K562 (cell line): Measurements from ENCODE around the gene IL27RA. TPM values are rescaled to one million over a fixed set of nuclear protein-coding genes. Genes with fewer than 3 reads are reported as not detected.
"Not testable (repeated sequence)": the region's sequence is repeated elsewhere in the genome, so short reads cannot be mapped to it uniquely, and the experiment has no call there.

Experiments used
- ATAC-seq: fragments of 200-7000 bp; cut with Tn5 transposase; 3 replicates; pipeline ENCODE4 v1.9.1; 2020; ENCODE audit warnings: moderate library complexity
- BruUV-seq: library from RNA; stranded (reverse); fragments of 400-500 nt; replicated peaks from 2 replicates; lab custom pipeline; 2021; lab: Mats Ljungman, UMichigan
- CTCF ChIA-PET: fragments of 300-600 bp; formaldehyde crosslinking; extraction: SDS; loops from one replicate; lab custom pipeline; 2021; ENCODE audit warnings: low intra/inter-chr PET ratio; lab: Yijun Ruan, JAX
- POLR2A ChIA-PET: fragments of 300-600, 350-650 bp; sonication (Branson Sonifier 250); formaldehyde crosslinking; extraction: SDS; loops from one replicate; lab custom pipeline; 2021; ENCODE audit warnings: antibody characterized with exemption, inconsistent platforms; lab: Yijun Ruan, JAX
- DNase-seq, 4 experiments: peaks; one replicate each; pipeline versions ENCODE4 v3.0.0 to v3.0.0-alpha.2; 2011 to 2018; ENCODE audit warnings: low spot score in 3 of 4, mixed read lengths in 3 of 4; ENCODE audit errors: extremely low read depth in 1 of 4
- FAIRE-seq: peaks from 2 replicates; lab custom pipeline; 2011; peaks lifted over from hg19 to GRCh38; lab: Jason Lieb, UNC
- H2AFZ ChIP-seq: 2 replicates; pipeline ENCODE4 v1.6.0; 2011; ENCODE audit warnings: low read depth, low read length, control low read depth, inconsistent platforms
- H3K27ac ChIP-seq: fragments of 200-600 bp; 3 replicates; pipeline ENCODE4 v1.8.0; 2011; ENCODE audit warnings: low read depth, mild to moderate bottlenecking, control low read depth, inconsistent platforms, low read length, moderate library complexity, mixed read lengths; ENCODE audit errors: extremely low read depth
- H3K27me3 ChIP-seq, 2 experiments: fragments of 300-600 bp in 1 of 2; 2 replicates in 1 of 2; 3 replicates in 1 of 2; pipeline versions ENCODE4 v1.6.0 to v1.8.0; 2011; ENCODE audit warnings: inconsistent platforms in 2 of 2, low read length in 2 of 2, mild to moderate bottlenecking in 1 of 2, mixed read lengths in 1 of 2, moderate library complexity in 1 of 2; ENCODE audit not compliant: control insufficient read depth in 2 of 2, insufficient read depth in 2 of 2
- H3K36me3 ChIP-seq: fragments of 300-600 bp; 3 replicates; pipeline ENCODE4 v1.8.0; 2011; ENCODE audit warnings: mild to moderate bottlenecking, low read length, inconsistent platforms; ENCODE audit not compliant: control insufficient read depth, insufficient read depth
- H3K4me1 ChIP-seq, 2 experiments: fragments of 200-600 bp in 1 of 2; replicated peaks in 1 of 2; 2 replicates in 1 of 2; 3 replicates in 1 of 2; pipeline versions ENCODE4 v1.5.1 to v1.8.0; 2011; ENCODE audit warnings: inconsistent platforms in 2 of 2, low read length in 2 of 2, mild to moderate bottlenecking in 1 of 2, mixed read lengths in 1 of 2, moderate library complexity in 1 of 2; ENCODE audit not compliant: control insufficient read depth in 2 of 2, insufficient read depth in 2 of 2
- H3K4me2 ChIP-seq: 2 replicates; pipeline ENCODE4 v1.6.1; 2011; ENCODE audit warnings: low read length, control low read depth, inconsistent platforms, mixed read lengths; ENCODE audit not compliant: insufficient read depth
- H3K4me3 ChIP-seq: fragments of 200-600 bp; sonication (generic), shearing (Covaris generic); 2 replicates; pipeline ENCODE4 v1.5.1; 2016; ENCODE audit warnings: control low read depth, inconsistent platforms
- H3K79me2 ChIP-seq: fragments of 200-600 bp; 3 replicates; pipeline ENCODE4 v1.8.0; 2011; ENCODE audit warnings: low read length, inconsistent platforms; ENCODE audit not compliant: control insufficient read depth, insufficient read depth
- H3K9ac ChIP-seq, 2 experiments: 2 replicates each; pipeline versions ENCODE4 v1.6.0 to v1.6.1; 2011; ENCODE audit warnings: low read depth in 2 of 2, low read length in 2 of 2, control low read depth in 1 of 2, inconsistent platforms in 1 of 2, mild to moderate bottlenecking in 1 of 2, mixed read lengths in 1 of 2; ENCODE audit not compliant: insufficient read depth in 1 of 2
- H3K9me1 ChIP-seq: one replicate; pipeline ENCODE4 v1.6.0; 2011; ENCODE audit warnings: inconsistent platforms, mild to moderate bottlenecking, low read length, moderate library complexity; ENCODE audit not compliant: control insufficient read depth, insufficient read depth
- H3K9me3 ChIP-seq: replicated peaks from 2 replicates; pipeline ENCODE4 v1.5.1; 2011; ENCODE audit warnings: low read depth, low read length, inconsistent platforms; ENCODE audit not compliant: control insufficient read depth, insufficient read depth
- H4K20me1 ChIP-seq: replicated peaks from 2 replicates; pipeline ENCODE4 v1.6.1; 2011; ENCODE audit warnings: low read length, inconsistent platforms, mixed read lengths; ENCODE audit not compliant: control insufficient read depth, insufficient read depth
- BCOR ChIP-seq: fragments of 450-650 bp; IDR thresholded peaks from 2 replicates; pipeline ENCODE4 v1.6.1; 2016
- GATAD2A ChIP-seq: fragments of 450-650 bp; IDR thresholded peaks from 2 replicates; pipeline ENCODE4 v1.6.1; 2017
- RAD21 ChIP-seq, 2 experiments: fragments of 250-450 bp in 1 of 2; fragments of 450-650 bp in 1 of 2; sonication (Bioruptor Pico) in 1 of 2; formaldehyde crosslinking in 1 of 2; IDR thresholded peaks in 1 of 2; conservative IDR thresholded peaks in 1 of 2; 2 replicates each; pipeline versions ENCODE4 v1.4.0 to v1.8.0; 2020 to 2022; ENCODE audit warnings: mild to moderate bottlenecking in 2 of 2, moderate library complexity in 1 of 2
- SMARCA4 ChIP-seq: fragments of 450-650 bp; IDR thresholded peaks from 2 replicates; pipeline ENCODE4 v1.6.1; 2016
- ZEB2 ChIP-seq: fragments of 450-650 bp; IDR thresholded peaks from 2 replicates; pipeline ENCODE4 v1.6.1; 2016
- ZNF384 ChIP-seq: IDR thresholded peaks from 2 replicates; pipeline ENCODE4 v1.6.1; 2012; ENCODE audit warnings: low read depth, low read length, improper control_type of control experiment
- WGBS: fragments of 100-300 bp; shearing (Covaris generic); methylation state at CpG from one replicate; pipeline ENCODE4 v1.1.6; 2016; ENCODE audit warnings: low coverage, mixed read lengths; ENCODE audit not compliant: insufficient coverage; ENCODE audit errors: missing lambda C conversion rate; 5-methylcytosine and 5-hydroxymethylcytosine counted together
- in situ Hi-C: fragments of 300-500 bp; cut with MboI; formaldehyde crosslinking; loops from 4 replicates; pipeline ENCODE4 v1.15.0; 2018; ENCODE audit warnings: inconsistent platforms, mixed read lengths
- intact Hi-C: fragments of 100-400 bp; cut with micrococcal nuclease; formaldehyde crosslinking; loops from 2 replicates; pipeline ENCODE4 v1.14.2; 2022
- polyA plus RNA-seq, 8 experiments: library from polyadenylated mRNA; depleted of rRNA in 4 of 8; stranded (reverse) in 5 of 8; unstranded in 3 of 8; fragments of >200 nt; fragmentation: Nextera tagmentation in 2 of 8; fragmentation: Illumina TruSeq in 1 of 8; extraction: Ambion mirVana in 2 of 8; extraction: Trizol in 1 of 8; gene quantifications; 2 replicates each; pipeline versions ENCODE4 v1.2.1 to v1.2.3, GENCODE V29; 2011 to 2014; ENCODE audit warnings: inconsistent platforms in 1 of 8, missing spikeins in 1 of 8
- total RNA-seq, 7 experiments: library from RNA; depleted of rRNA in 6 of 7; stranded (reverse); fragments of >200 nt in 6 of 7; fragmentation: Illumina TruSeq in 2 of 7; extraction: Trizol in 2 of 7; gene quantifications; 2 replicates each; pipeline versions ENCODE4 v1.2.1 to v1.2.3, GENCODE V29; 2011 to 2021; ENCODE audit warnings: low replicate concordance in 1 of 7
- TF ChIP-seq, protein P1 (sequence below), 2 experiments: fragments of 450-650 bp; IDR thresholded peaks; 2 replicates each; pipeline ENCODE4 v1.6.1; 2016
- TF ChIP-seq, protein P2 (sequence below), 3 experiments: IDR thresholded peaks in 2 of 3; conservative IDR thresholded peaks in 1 of 3; 2 replicates each; pipeline ENCODE4 v1.5.1; 2011 to 2012; ENCODE audit warnings: low read length in 3 of 3, mild to moderate bottlenecking in 3 of 3, control low read depth in 2 of 3, improper control_type of control experiment in 1 of 3, inconsistent platforms in 1 of 3, low read depth in 1 of 3, mixed read lengths in 1 of 3, moderate library complexity in 1 of 3; ENCODE audit not compliant: insufficient read depth in 2 of 3
- TF ChIP-seq, protein P3 (sequence below): fragments of 450-650 bp; IDR thresholded peaks from 2 replicates; pipeline ENCODE4 v1.6.1; 2016; ENCODE audit warnings: antibody characterized with exemption
- TF ChIP-seq, protein P4 (sequence below): IDR thresholded peaks from 2 replicates; pipeline ENCODE4 v1.6.1; 2011; ENCODE audit warnings: borderline replicate concordance, low read depth, mild to moderate bottlenecking, moderate library complexity, low read length; ENCODE audit not compliant: insufficient read depth, poor library complexity, severe bottlenecking
- TF ChIP-seq, protein P5 (sequence below): IDR thresholded peaks from 2 replicates; pipeline ENCODE4 v1.6.1; 2012; ENCODE audit warnings: low read depth, low read length, improper control_type of control experiment, borderline replicate concordance

The IL27RA gene
- total and polyA plus RNA-seq, 9 of the 15 experiments (the other 6 are each of a cell fraction or from before 2014, with no cell fraction given) = 1.9 to 15.9 (median 12.0) TPM

DNA sequence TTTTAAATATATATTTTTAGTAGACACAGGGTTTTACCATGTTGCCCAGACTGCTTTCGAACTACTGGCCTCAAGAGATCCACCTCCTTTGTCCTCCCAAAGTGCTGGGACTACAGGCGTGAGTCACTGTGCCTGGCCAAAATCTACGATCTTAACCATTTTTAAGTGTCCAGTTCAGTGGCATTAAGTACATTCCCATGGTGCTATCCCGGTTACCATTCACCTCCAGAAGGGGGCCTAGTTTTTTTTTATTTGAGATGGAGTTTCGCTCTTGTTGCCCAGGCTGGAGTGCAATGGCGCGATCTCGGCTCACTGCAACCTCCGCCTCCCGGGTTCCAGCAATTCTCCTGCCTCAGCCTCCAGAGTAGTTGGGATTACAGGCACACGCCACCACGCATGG, 3.6 kb downstream of the IL27RA start:
- BruUV-seq, in situ Hi-C loops, H3K36me3 ChIP-seq, H3K27me3 ChIP-seq, H3K79me2 ChIP-seq, H3K4me3 ChIP-seq, H3K4me2 ChIP-seq, H3K9me3 ChIP-seq, H3K9ac ChIP-seq, H3K9me1 ChIP-seq, ATAC-seq, H2AFZ ChIP-seq, H4K20me1 ChIP-seq: not testable (repeated sequence)
- intact Hi-C loops = loop anchor here (10.0 kb wide), 1 partner anchor 80 kb away; the partner anchor contains the start of gene DCAF15
- ChIA-PET CTCF (interaction anchor here (0.6 kb wide), 1 partner anchor 58 kb away, joined by 3 read pairs; no protein-coding TSS in a partner anchor), POLR2A (interaction anchor here (1.1 kb wide), 1 partner anchor 58 kb away, joined by 5 read pairs; no protein-coding TSS in a partner anchor)
- 70% methylated on average over 12 of the region's 12 CpGs for WGBS
- Histone ChIP-seq H3K4me1 (peaks cover 5 to 34% of the 10 kb centered on the region in 2 experiments; a peak in 3 of 5 replicates), H3K27ac (peak overlapping the region; percentile 30; the same call in 1 of the 3 replicates)
- DNase-seq (peak; percentile 10 to 47 (median 16)), FAIRE-seq (peak; percentile 56)
- TF ChIP-seq ZNF384 (peak; percentile 48; the same call in 1 of the 2 replicates), BCOR (0 out of 2 replicates have a peak, but pooled peaks have one; percentile 28), RAD21 (CRISPR knock-in tag; conservative IDR thresholded peaks at IDR 0.05 in 1 of 2, IDR thresholded peaks at IDR 0.05 in 1 of 2) (peak in 1 of 2 experiments; percentile 12; a peak in 2 of 4 replicates), ZEB2 (peak; percentile 37; the same call in 1 of the 2 replicates), SMARCA4 (0 out of 2 replicates have a peak, but pooled peaks have one; percentile 17), GATAD2A (0 out of 2 replicates have a peak, but pooled peaks have one; percentile 27)
- TF ChIP-seq, protein P1, sequence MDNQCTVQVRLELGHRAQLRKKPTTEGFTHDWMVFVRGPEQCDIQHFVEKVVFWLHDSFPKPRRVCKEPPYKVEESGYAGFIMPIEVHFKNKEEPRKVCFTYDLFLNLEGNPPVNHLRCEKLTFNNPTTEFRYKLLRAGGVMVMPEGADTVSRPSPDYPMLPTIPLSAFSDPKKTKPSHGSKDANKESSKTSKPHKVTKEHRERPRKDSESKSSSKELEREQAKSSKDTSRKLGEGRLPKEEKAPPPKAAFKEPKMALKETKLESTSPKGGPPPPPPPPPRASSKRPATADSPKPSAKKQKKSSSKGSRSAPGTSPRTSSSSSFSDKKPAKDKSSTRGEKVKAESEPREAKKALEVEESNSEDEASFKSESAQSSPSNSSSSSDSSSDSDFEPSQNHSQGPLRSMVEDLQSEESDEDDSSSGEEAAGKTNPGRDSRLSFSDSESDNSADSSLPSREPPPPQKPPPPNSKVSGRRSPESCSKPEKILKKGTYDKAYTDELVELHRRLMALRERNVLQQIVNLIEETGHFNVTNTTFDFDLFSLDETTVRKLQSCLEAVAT (IDR thresholded peaks at IDR 0.05) = peak in 1 of 2 experiments; percentile 67; a peak in 1 of 4 replicates
- TF ChIP-seq, protein P2, sequence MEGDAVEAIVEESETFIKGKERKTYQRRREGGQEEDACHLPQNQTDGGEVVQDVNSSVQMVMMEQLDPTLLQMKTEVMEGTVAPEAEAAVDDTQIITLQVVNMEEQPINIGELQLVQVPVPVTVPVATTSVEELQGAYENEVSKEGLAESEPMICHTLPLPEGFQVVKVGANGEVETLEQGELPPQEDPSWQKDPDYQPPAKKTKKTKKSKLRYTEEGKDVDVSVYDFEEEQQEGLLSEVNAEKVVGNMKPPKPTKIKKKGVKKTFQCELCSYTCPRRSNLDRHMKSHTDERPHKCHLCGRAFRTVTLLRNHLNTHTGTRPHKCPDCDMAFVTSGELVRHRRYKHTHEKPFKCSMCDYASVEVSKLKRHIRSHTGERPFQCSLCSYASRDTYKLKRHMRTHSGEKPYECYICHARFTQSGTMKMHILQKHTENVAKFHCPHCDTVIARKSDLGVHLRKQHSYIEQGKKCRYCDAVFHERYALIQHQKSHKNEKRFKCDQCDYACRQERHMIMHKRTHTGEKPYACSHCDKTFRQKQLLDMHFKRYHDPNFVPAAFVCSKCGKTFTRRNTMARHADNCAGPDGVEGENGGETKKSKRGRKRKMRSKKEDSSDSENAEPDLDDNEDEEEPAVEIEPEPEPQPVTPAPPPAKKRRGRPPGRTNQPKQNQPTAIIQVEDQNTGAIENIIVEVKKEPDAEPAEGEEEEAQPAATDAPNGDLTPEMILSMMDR (IDR thresholded peaks at IDR 0.05 in 2 of 3, conservative IDR thresholded peaks at IDR 0.05 in 1 of 3; ENCODE audit: insufficient read depth in 2 of 3, low read depth in 1 of 3, low read length in 3 of 3) = peak in 2 of 3 experiments; percentile 15 to 29; a peak in 2 of 6 replicates
- TF ChIP-seq, protein P3, sequence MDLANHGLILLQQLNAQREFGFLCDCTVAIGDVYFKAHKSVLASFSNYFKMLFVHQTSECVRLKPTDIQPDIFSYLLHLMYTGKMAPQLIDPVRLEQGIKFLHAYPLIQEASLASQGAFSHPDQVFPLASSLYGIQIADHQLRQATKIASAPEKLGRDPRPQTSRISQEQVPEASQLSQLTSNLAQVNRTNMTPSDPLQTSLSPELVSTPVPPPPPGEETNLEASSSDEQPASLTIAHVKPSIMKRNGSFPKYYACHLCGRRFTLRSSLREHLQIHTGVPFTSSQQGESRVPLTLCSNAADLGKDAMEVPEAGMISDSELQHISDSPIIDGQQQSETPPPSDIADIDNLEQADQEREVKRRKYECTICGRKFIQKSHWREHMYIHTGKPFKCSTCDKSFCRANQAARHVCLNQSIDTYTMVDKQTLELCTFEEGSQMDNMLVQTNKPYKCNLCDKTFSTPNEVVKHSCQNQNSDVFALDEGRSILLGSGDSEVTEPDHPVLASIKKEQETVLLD = 0 out of 2 replicates have a peak, but pooled peaks have one; percentile 18
- TF ChIP-seq, protein P4, sequence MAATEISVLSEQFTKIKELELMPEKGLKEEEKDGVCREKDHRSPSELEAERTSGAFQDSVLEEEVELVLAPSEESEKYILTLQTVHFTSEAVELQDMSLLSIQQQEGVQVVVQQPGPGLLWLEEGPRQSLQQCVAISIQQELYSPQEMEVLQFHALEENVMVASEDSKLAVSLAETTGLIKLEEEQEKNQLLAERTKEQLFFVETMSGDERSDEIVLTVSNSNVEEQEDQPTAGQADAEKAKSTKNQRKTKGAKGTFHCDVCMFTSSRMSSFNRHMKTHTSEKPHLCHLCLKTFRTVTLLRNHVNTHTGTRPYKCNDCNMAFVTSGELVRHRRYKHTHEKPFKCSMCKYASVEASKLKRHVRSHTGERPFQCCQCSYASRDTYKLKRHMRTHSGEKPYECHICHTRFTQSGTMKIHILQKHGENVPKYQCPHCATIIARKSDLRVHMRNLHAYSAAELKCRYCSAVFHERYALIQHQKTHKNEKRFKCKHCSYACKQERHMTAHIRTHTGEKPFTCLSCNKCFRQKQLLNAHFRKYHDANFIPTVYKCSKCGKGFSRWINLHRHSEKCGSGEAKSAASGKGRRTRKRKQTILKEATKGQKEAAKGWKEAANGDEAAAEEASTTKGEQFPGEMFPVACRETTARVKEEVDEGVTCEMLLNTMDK = peak; percentile 67
- TF ChIP-seq, protein P5, sequence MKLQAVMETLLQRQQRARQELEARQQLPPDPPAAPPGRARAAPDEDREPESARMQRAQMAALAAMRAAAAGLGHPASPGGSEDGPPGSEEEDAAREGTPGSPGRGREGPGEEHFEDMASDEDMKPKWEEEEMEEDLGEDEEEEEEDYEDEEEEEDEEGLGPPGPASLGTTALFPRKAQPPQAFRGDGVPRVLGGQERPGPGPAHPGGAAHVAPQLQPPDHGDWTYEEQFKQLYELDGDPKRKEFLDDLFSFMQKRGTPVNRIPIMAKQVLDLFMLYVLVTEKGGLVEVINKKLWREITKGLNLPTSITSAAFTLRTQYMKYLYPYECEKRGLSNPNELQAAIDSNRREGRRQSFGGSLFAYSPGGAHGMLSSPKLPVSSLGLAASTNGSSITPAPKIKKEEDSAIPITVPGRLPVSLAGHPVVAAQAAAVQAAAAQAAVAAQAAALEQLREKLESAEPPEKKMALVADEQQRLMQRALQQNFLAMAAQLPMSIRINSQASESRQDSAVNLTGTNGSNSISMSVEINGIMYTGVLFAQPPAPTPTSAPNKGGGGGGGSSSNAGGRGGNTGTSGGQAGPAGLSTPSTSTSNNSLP = 0 out of 2 replicates have a peak, but pooled peaks have one; percentile 9
